GM23338 (cell line): ENCODE data around the gene TNIP2. TPM values are rescaled to one million over a fixed set of nuclear protein-coding genes. Genes with fewer than 3 reads are reported as not detected.

ENCODE experiments used
- ATAC-seq: fragments of 200-7000 bp; cut with Tn5 transposase; 3 replicates; pipeline ENCODE4 v1.9.1; 2020
- DNase-seq: peaks from one replicate; pipeline ENCODE4 v3.0.0-alpha.2; 2015; ENCODE audit warnings: low spot score
- H2AFZ ChIP-seq: fragments of 200-600 bp; sonication (generic); 2 replicates; pipeline ENCODE4 v1.8.0; 2016; ENCODE audit warnings: antibody characterized with exemption, mild to moderate bottlenecking, moderate library complexity
- H3F3A ChIP-seq: fragments of 200-600 bp; sonication (generic); replicated peaks from 2 replicates; pipeline ENCODE4 v1.8.0; 2017; ENCODE audit warnings: antibody characterized with exemption, mixed run types, low read depth
- H3K27ac ChIP-seq: fragments of 200-600 bp; sonication (generic); 2 replicates; pipeline ENCODE4 v1.6.1; 2016; ENCODE audit warnings: low read depth
- H3K27me3 ChIP-seq: fragments of 200-600 bp; sonication (generic); 2 replicates; pipeline ENCODE4 v1.8.0; 2016; ENCODE audit warnings: mild to moderate bottlenecking, mixed run types, moderate library complexity; ENCODE audit not compliant: insufficient read depth
- H3K36me3 ChIP-seq: fragments of 200-600 bp; sonication (generic); 2 replicates; pipeline ENCODE4 v1.8.0; 2016; ENCODE audit warnings: mild to moderate bottlenecking; ENCODE audit not compliant: insufficient read depth
- H3K4me1 ChIP-seq: fragments of 200-600 bp; sonication (generic); 2 replicates; pipeline ENCODE4 v1.8.0; 2016; ENCODE audit warnings: mild to moderate bottlenecking, moderate library complexity; ENCODE audit not compliant: insufficient read depth
- H3K4me2 ChIP-seq: fragments of 200-600 bp; sonication (generic); 2 replicates; pipeline ENCODE4 v1.7.1; 2017; ENCODE audit warnings: mixed run types
- H3K4me3 ChIP-seq: fragments of 200-600 bp; sonication (generic); 2 replicates; pipeline ENCODE4 v1.6.1; 2016; ENCODE audit warnings: mixed run types
- H3K79me2 ChIP-seq: fragments of 200-600 bp; sonication (generic); replicated peaks from 2 replicates; pipeline ENCODE4 v1.8.0; 2017; ENCODE audit warnings: mild to moderate bottlenecking; ENCODE audit not compliant: insufficient read depth
- H3K9me2 ChIP-seq: fragments of 200-600 bp; sonication (generic); 2 replicates; pipeline ENCODE4 v1.8.0; 2017; ENCODE audit not compliant: insufficient read depth
- H4K20me1 ChIP-seq: fragments of 200-600 bp; sonication (generic); replicated peaks from 2 replicates; pipeline ENCODE4 v1.8.0; 2017; ENCODE audit warnings: mild to moderate bottlenecking; ENCODE audit not compliant: insufficient read depth
- H3K27ac Mint-ChIP-seq: 2 replicates; pipeline ENCODE4 v1.8.0; 2020; ENCODE audit warnings: inconsistent platforms, mild to moderate bottlenecking, moderate library complexity, mixed read lengths
- H3K27me3 Mint-ChIP-seq: 3 replicates; pipeline ENCODE4 v1.8.0; 2022; ENCODE audit warnings: low read depth, mild to moderate bottlenecking, moderate library complexity, mixed read lengths, inconsistent platforms; ENCODE audit not compliant: insufficient read depth, poor library complexity
- H3K36me3 Mint-ChIP-seq: 3 replicates; pipeline ENCODE4 v1.8.0; 2021; ENCODE audit warnings: low read depth, mild to moderate bottlenecking, inconsistent platforms, moderate library complexity, mixed read lengths
- H3K4me1 Mint-ChIP-seq: 3 replicates; pipeline ENCODE4 v1.8.0; 2020; ENCODE audit warnings: mild to moderate bottlenecking, inconsistent platforms, mixed read lengths
- H3K4me3 Mint-ChIP-seq: 3 replicates; pipeline ENCODE4 v1.8.0; 2021; ENCODE audit warnings: moderate library complexity, mild to moderate bottlenecking, inconsistent platforms, mixed read lengths
- H3K9me3 Mint-ChIP-seq: 3 replicates; pipeline ENCODE4 v1.8.0; 2020; ENCODE audit warnings: moderate library complexity, mild to moderate bottlenecking, inconsistent platforms, mixed read lengths
- CREB1 ChIP-seq: fragments of 250-450 bp; sonication (Bioruptor Pico); IDR thresholded peaks from 2 replicates; pipeline ENCODE4 v1.5.0; 2020; ENCODE audit warnings: low read depth, mild to moderate bottlenecking, moderate library complexity
- CTCF ChIP-seq, 2 experiments: fragments of 200-600 bp in 1 of 2; sonication (generic) in 1 of 2; conservative IDR thresholded peaks; 2 replicates each; pipeline versions ENCODE4 v1.5.1 to v1.6.1; 2016 to 2017; ENCODE audit warnings: antibody characterized with exemption in 2 of 2, low read depth in 2 of 2, mild to moderate bottlenecking in 2 of 2, moderate library complexity in 1 of 2
- EZH2 ChIP-seq: fragments of 200-600 bp; sonication (generic); IDR thresholded peaks from one replicate; pipeline ENCODE4 v1.8.0; 2017; ENCODE audit warnings: antibody characterized with exemption, mild to moderate bottlenecking, low read depth; ENCODE audit not compliant: unreplicated experiment
- EZH2phosphoT487 ChIP-seq: fragments of 200-600 bp; sonication (generic); IDR thresholded peaks from one replicate; pipeline ENCODE4 v1.8.1; 2018; ENCODE audit warnings: antibody characterized with exemption; ENCODE audit not compliant: unreplicated experiment
- JUNB ChIP-seq: IDR thresholded peaks from one replicate; pipeline ENCODE4 v1.6.1; 2016; ENCODE audit warnings: antibody characterized with exemption; ENCODE audit not compliant: unreplicated experiment
- NANOG ChIP-seq: IDR thresholded peaks from 2 replicates; pipeline ENCODE4 v1.6.1; 2016; ENCODE audit warnings: antibody characterized with exemption, borderline replicate concordance
- POLR2AphosphoS5 ChIP-seq: IDR thresholded peaks from 2 replicates; pipeline ENCODE4 v1.6.1; 2016; ENCODE audit warnings: antibody characterized with exemption, low read depth
- STAT1 ChIP-seq: IDR thresholded peaks from one replicate; pipeline ENCODE4 v1.6.1; 2016; ENCODE audit warnings: antibody characterized with exemption; ENCODE audit not compliant: unreplicated experiment
- ZNF114 ChIP-seq: fragments of 250-450 bp; sonication (Bioruptor Pico); IDR thresholded peaks from 2 replicates; pipeline ENCODE4 v1.5.0; 2020; ENCODE audit warnings: mild to moderate bottlenecking, moderate library complexity
- ZNF331 ChIP-seq: fragments of 250-450 bp; sonication (Bioruptor Pico); IDR thresholded peaks from 2 replicates; pipeline ENCODE4 v1.5.0; 2020; ENCODE audit warnings: low read depth, mild to moderate bottlenecking, moderate library complexity
- polyA plus RNA-seq: library from polyadenylated mRNA; unstranded; fragments of >200 nt; fragmentation: Nextera tagmentation; extraction: Ambion mirVana; gene quantifications from 2 replicates; pipeline ENCODE4 v1.2.1, GENCODE V29; 2016
- total RNA-seq: library from RNA; depleted of rRNA; stranded (reverse); fragments of >200 nt; shearing (Covaris generic); gene quantifications from 2 replicates; pipeline ENCODE4 v1.2.3, GENCODE V29; 2014
- TF ChIP-seq, protein P1 (sequence below): IDR thresholded peaks from 2 replicates; pipeline ENCODE4 v1.6.1; 2016; ENCODE audit warnings: antibody characterized with exemption
- TF ChIP-seq, protein P2 (sequence below): fragments of 250-450 bp; sonication (Bioruptor Pico); IDR thresholded peaks from 2 replicates; pipeline ENCODE4 v1.5.0; 2020; ENCODE audit warnings: mild to moderate bottlenecking, moderate library complexity
- TF ChIP-seq, protein P3 (sequence below): IDR thresholded peaks from one replicate; pipeline ENCODE4 v1.6.1; 2018; ENCODE audit warnings: antibody characterized with exemption; ENCODE audit not compliant: unreplicated experiment

Gene TNIP2
- total and polyA plus RNA-seq, 2 experiments from 2014 or later: 34.8 to 61.4 TPM

- Histone ChIP-seq H3F3A (peaks cover 6% of the 10 kb centered on the region), H2AFZ (no peak overlapping the region), H3K9me2 (no peaks in the 10 kb centered on the region), H3K4me1 (peaks cover 16% of the 10 kb centered on the region; the same call in 1 of the 2 replicates), H3K4me3 (no peak overlapping the region), H3K4me2 (peak overlapping the region; percentile 57; the same call in 1 of the 2 replicates), H4K20me1 (no peaks in the 10 kb centered on the region), H3K27me3 (no peaks in the 10 kb centered on the region), H3K36me3 (no peaks in the 10 kb centered on the region), H3K79me2 (no peaks in the 10 kb centered on the region), H3K27ac (peak overlapping the region; percentile 72)
- H3K9me3 Mint-ChIP-seq: no peaks in the 10 kb centered on the region
- peaks cover 19% of the 10 kb centered on the region for H3K4me1 Mint-ChIP-seq
- DNase-seq (peak; percentile 80), ATAC-seq (peak; percentile 88)
- H3K27ac Mint-ChIP-seq: peak overlapping the region; percentile 91
- peak overlapping the region; percentile 17; the same call in 1 of the 3 replicates for H3K4me3 Mint-ChIP-seq
- H3K36me3 Mint-ChIP-seq: no peaks in the 10 kb centered on the region
- TF ChIP-seq, protein P1, sequence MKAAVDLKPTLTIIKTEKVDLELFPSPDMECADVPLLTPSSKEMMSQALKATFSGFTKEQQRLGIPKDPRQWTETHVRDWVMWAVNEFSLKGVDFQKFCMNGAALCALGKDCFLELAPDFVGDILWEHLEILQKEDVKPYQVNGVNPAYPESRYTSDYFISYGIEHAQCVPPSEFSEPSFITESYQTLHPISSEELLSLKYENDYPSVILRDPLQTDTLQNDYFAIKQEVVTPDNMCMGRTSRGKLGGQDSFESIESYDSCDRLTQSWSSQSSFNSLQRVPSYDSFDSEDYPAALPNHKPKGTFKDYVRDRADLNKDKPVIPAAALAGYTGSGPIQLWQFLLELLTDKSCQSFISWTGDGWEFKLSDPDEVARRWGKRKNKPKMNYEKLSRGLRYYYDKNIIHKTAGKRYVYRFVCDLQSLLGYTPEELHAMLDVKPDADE: no peak
- TF ChIP-seq CTCF (conservative IDR thresholded peaks at IDR 0.05; ENCODE audit: low read depth in 2 of 2) (no peak), NANOG (no peak), CREB1 (CRISPR knock-in tag) (no peak), JUNB (no peak), POLR2AphosphoS5 (no peak), STAT1 (no peak), EZH2phosphoT487 (no peak), EZH2 (no peak), ZNF331 (CRISPR knock-in tag) (no peak), ZNF114 (no peak)
- TF ChIP-seq, protein P2, sequence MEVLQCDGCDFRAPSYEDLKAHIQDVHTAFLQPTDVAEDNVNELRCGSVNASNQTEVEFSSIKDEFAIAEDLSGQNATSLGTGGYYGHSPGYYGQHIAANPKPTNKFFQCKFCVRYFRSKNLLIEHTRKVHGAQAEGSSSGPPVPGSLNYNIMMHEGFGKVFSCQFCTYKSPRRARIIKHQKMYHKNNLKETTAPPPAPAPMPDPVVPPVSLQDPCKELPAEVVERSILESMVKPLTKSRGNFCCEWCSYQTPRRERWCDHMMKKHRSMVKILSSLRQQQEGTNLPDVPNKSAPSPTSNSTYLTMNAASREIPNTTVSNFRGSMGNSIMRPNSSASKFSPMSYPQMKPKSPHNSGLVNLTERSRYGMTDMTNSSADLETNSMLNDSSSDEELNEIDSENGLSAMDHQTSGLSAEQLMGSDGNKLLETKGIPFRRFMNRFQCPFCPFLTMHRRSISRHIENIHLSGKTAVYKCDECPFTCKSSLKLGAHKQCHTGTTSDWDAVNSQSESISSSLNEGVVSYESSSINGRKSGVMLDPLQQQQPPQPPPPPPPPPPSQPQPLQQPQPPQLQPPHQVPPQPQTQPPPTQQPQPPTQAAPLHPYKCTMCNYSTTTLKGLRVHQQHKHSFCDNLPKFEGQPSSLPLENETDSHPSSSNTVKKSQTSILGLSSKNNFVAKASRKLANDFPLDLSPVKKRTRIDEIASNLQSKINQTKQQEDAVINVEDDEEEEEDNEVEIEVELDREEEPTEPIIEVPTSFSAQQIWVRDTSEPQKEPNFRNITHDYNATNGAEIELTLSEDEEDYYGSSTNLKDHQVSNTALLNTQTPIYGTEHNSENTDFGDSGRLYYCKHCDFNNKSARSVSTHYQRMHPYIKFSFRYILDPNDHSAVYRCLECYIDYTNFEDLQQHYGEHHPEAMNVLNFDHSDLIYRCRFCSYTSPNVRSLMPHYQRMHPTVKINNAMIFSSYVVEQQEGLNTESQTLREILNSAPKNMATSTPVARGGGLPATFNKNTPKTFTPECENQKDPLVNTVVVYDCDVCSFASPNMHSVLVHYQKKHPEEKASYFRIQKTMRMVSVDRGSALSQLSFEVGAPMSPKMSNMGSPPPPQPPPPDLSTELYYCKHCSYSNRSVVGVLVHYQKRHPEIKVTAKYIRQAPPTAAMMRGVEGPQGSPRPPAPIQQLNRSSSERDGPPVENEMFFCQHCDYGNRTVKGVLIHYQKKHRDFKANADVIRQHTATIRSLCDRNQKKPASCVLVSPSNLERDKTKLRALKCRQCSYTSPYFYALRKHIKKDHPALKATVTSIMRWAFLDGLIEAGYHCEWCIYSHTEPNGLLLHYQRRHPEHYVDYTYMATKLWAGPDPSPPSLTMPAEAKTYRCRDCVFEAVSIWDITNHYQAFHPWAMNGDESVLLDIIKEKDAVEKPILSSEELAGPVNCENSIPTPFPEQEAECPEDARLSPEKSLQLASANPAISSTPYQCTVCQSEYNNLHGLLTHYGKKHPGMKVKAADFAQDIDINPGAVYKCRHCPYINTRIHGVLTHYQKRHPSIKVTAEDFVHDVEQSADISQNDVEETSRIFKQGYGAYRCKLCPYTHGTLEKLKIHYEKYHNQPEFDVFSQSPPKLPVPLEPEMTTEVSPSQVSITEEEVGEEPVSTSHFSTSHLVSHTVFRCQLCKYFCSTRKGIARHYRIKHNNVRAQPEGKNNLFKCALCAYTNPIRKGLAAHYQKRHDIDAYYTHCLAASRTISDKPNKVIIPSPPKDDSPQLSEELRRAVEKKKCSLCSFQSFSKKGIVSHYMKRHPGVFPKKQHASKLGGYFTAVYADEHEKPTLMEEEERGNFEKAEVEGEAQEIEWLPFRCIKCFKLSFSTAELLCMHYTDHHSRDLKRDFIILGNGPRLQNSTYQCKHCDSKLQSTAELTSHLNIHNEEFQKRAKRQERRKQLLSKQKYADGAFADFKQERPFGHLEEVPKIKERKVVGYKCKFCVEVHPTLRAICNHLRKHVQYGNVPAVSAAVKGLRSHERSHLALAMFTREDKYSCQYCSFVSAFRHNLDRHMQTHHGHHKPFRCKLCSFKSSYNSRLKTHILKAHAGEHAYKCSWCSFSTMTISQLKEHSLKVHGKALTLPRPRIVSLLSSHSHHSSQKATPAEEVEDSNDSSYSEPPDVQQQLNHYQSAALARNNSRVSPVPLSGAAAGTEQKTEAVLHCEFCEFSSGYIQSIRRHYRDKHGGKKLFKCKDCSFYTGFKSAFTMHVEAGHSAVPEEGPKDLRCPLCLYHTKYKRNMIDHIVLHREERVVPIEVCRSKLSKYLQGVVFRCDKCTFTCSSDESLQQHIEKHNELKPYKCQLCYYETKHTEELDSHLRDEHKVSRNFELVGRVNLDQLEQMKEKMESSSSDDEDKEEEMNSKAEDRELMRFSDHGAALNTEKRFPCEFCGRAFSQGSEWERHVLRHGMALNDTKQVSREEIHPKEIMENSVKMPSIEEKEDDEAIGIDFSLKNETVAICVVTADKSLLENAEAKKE (CRISPR knock-in tag): no peak
- TF ChIP-seq, protein P3, sequence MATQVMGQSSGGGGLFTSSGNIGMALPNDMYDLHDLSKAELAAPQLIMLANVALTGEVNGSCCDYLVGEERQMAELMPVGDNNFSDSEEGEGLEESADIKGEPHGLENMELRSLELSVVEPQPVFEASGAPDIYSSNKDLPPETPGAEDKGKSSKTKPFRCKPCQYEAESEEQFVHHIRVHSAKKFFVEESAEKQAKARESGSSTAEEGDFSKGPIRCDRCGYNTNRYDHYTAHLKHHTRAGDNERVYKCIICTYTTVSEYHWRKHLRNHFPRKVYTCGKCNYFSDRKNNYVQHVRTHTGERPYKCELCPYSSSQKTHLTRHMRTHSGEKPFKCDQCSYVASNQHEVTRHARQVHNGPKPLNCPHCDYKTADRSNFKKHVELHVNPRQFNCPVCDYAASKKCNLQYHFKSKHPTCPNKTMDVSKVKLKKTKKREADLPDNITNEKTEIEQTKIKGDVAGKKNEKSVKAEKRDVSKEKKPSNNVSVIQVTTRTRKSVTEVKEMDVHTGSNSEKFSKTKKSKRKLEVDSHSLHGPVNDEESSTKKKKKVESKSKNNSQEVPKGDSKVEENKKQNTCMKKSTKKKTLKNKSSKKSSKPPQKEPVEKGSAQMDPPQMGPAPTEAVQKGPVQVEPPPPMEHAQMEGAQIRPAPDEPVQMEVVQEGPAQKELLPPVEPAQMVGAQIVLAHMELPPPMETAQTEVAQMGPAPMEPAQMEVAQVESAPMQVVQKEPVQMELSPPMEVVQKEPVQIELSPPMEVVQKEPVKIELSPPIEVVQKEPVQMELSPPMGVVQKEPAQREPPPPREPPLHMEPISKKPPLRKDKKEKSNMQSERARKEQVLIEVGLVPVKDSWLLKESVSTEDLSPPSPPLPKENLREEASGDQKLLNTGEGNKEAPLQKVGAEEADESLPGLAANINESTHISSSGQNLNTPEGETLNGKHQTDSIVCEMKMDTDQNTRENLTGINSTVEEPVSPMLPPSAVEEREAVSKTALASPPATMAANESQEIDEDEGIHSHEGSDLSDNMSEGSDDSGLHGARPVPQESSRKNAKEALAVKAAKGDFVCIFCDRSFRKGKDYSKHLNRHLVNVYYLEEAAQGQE: no peak
- H3K27me3 Mint-ChIP-seq: peaks cover 8% of the 10 kb centered on the region
Measured at GRCh38 chr4:2800691-2801596, 44.8 kb upstream of the TNIP2 start.
